ENCODE measurements around the gene XYLT1. TPM values are rescaled to one million over a fixed set of nuclear protein-coding genes. Genes with fewer than 3 reads are reported as not detected.

Gene XYLT1
- total RNA-seq, 2 experiments from 2014 or later: 7.3 to 8.9 TPM

GRCh38 chr16:17312094-17312710 lies 158.6 kb downstream of the XYLT1 start:
- Mint-ChIP-seq H3K27ac (no peak overlapping the region), H3K4me3 (no peak overlapping the region), H3K36me3 (ENCODE audit: low read depth) (no peaks in the 10 kb centered on the region), H3K9me3 (no peaks in the 10 kb centered on the region), H3K4me1 (ENCODE audit: low read depth) (peaks cover 26% of the 10 kb centered on the region), H3K27me3 (no peaks in the 10 kb centered on the region)
- CTCF ChIA-PET: no interaction called here
- intact Hi-C loops (cut with micrococcal nuclease): loop anchor here (10.0 kb wide), 1 partner anchor 63 kb away; no protein-coding TSS in a partner anchor
- DNase-seq (no peak), ATAC-seq (no peak)
- TF ChIP-seq CTCF (IDR thresholded peaks at IDR 0.05): no peak
- POLR2A ChIA-PET: interaction anchor here (0.6 to 1.6 kb wide), 2 partner anchors 35 to 41 kb away, joined by 3 read pairs; no protein-coding TSS in a partner anchor

- intact Hi-C loops (cut with micrococcal nuclease): loop anchor here (10.0 kb wide), 1 partner anchor 63 kb away; no protein-coding TSS in a partner anchor
- no peak overlapping the region for H3K4me3 Mint-ChIP-seq
Measured at GRCh38 chr16:17311333-17312093, 159.2 kb downstream of the XYLT1 start.

GRCh38 chr16:17309510-17309909 lies 161.2 kb downstream of the XYLT1 start:
- ATAC-seq (no peak), DNase-seq (no peak)
- no peak for TF ChIP-seq CTCF (IDR thresholded peaks at IDR 0.05)
- Mint-ChIP-seq H3K27me3 (no peaks in the 10 kb centered on the region), H3K27ac (no peak overlapping the region), H3K4me3 (no peak overlapping the region), H3K4me1 (ENCODE audit: low read depth) (peaks cover 37% of the 10 kb centered on the region), H3K36me3 (ENCODE audit: low read depth) (no peaks in the 10 kb centered on the region), H3K9me3 (no peaks in the 10 kb centered on the region)
- POLR2A ChIA-PET: no interaction called here
- CTCF ChIA-PET: no interaction called here
- intact Hi-C loops (cut with micrococcal nuclease): no loop called here

More at GRCh38 chr16:17311333-17312093, 159.2 kb downstream of the XYLT1 start:
- Mint-ChIP-seq H3K27me3 (no peaks in the 10 kb centered on the region), H3K9me3 (no peaks in the 10 kb centered on the region), H3K4me1 (ENCODE audit: low read depth) (peaks cover 28% of the 10 kb centered on the region), H3K27ac (no peak overlapping the region), H3K36me3 (ENCODE audit: low read depth) (no peaks in the 10 kb centered on the region)
- TF ChIP-seq CTCF (IDR thresholded peaks at IDR 0.05): no peak
- ChIA-PET POLR2A (interaction anchor here (1.6 kb wide), 1 partner anchor 36 kb away, joined by 3 read pairs; no protein-coding TSS in a partner anchor), CTCF (no interaction called here)
- ATAC-seq (no peak), DNase-seq (no peak)

GRCh38 chr16:17308186-17308585 lies 162.6 kb downstream of the XYLT1 start:
- H3K27ac Mint-ChIP-seq: no peak overlapping the region
- DNase-seq (no peak), ATAC-seq (no peak)
- no peak overlapping the region for H3K4me3 Mint-ChIP-seq
- TF ChIP-seq CTCF (IDR thresholded peaks at IDR 0.05): no peak
- ChIA-PET CTCF (no interaction called here), POLR2A (no interaction called here)
- H3K36me3 Mint-ChIP-seq (ENCODE audit: low read depth): no peaks in the 10 kb centered on the region
- peaks cover 39% of the 10 kb centered on the region for H3K4me1 Mint-ChIP-seq (ENCODE audit: low read depth)
- H3K27me3 Mint-ChIP-seq: no peaks in the 10 kb centered on the region
- intact Hi-C loops (cut with micrococcal nuclease): no loop called here
- no peaks in the 10 kb centered on the region for H3K9me3 Mint-ChIP-seq

GRCh38 chr16:17307504-17307903 lies 163.3 kb downstream of the XYLT1 start:
- Mint-ChIP-seq H3K36me3 (ENCODE audit: low read depth) (no peaks in the 10 kb centered on the region), H3K4me3 (no peak overlapping the region), H3K27ac (no peak overlapping the region), H3K4me1 (ENCODE audit: low read depth) (peaks cover 43% of the 10 kb centered on the region), H3K27me3 (no peaks in the 10 kb centered on the region), H3K9me3 (no peaks in the 10 kb centered on the region)
- ChIA-PET POLR2A (no interaction called here), CTCF (no interaction called here)
- intact Hi-C loops (cut with micrococcal nuclease): no loop called here
- no peak for TF ChIP-seq CTCF (IDR thresholded peaks at IDR 0.05)
- no peak for DNase-seq
- no peak for ATAC-seq

Data from activated CD8-positive, alpha-beta T cell treated with anti-CD3 and anti-CD28 coated beads for 36 hours (primary cell).